HG03280 (cell line): Measurements from ENCODE around the gene CD82.
"Not testable (repeated sequence)": the region's sequence is repeated elsewhere in the genome, so short reads cannot be mapped to it uniquely, and the experiment has no call there.

Experiments
- ATAC-seq: cut with Tn5 transposase; IDR thresholded peaks from one replicate; pipeline ENCODE4 v1.9.1; 2021; ENCODE audit warnings: mild to moderate bottlenecking, moderate library complexity; ENCODE audit not compliant: unreplicated experiment

Gene CD82

GRCh38 chr11:44559207-44559939 lies 6.1 kb upstream of the CD82 start:
- peak; percentile 68 for ATAC-seq

GRCh38 chr11:44559940-44560300 lies 5.5 kb upstream of the CD82 start:
- not testable (repeated sequence) for ATAC-seq

- no peak for ATAC-seq
Measured at GRCh38 chr11:44561275-44561805, 4.1 kb upstream of the CD82 start.

GRCh38 chr11:44561964-44562734 lies 3.3 kb upstream of the CD82 start:
- no peak for ATAC-seq

- ATAC-seq = no peak
Measured at GRCh38 chr11:44562845-44563460, 2.5 kb upstream of the CD82 start.

- no peak for ATAC-seq
Measured at GRCh38 chr11:44563711-44564110, 1.8 kb upstream of the CD82 start.

- no peak for ATAC-seq
Measured at GRCh38 chr11:44564166-44564565, 1.3 kb upstream of the CD82 start.

- peak; percentile 1 for ATAC-seq
Measured at GRCh38 chr11:44564670-44565210, 723 bp upstream of the CD82 start.

GRCh38 chr11:44565953-44566949 lies 788 bp downstream of the CD82 start:
- no peak for ATAC-seq

GRCh38 chr11:44566952-44567875 lies 1.8 kb downstream of the CD82 start:
- ATAC-seq = no peak

- no peak for ATAC-seq
Measured at GRCh38 chr11:44567876-44568256, 2.4 kb downstream of the CD82 start.

GRCh38 chr11:44568331-44568657 lies 2.8 kb downstream of the CD82 start:
- ATAC-seq = no peak

- peak; percentile 34 for ATAC-seq
Measured at GRCh38 chr11:44568658-44569473, 3.4 kb downstream of the CD82 start.

GRCh38 chr11:44570411-44571155 lies 5.1 kb downstream of the CD82 start:
- no peak for ATAC-seq

- ATAC-seq = no peak
Measured at GRCh38 chr11:44571871-44572270, 6.4 kb downstream of the CD82 start.

- ATAC-seq = no peak
Measured at GRCh38 chr11:44572436-44572835, 7.0 kb downstream of the CD82 start.

GRCh38 chr11:44572884-44573283 lies 7.4 kb downstream of the CD82 start:
- no peak for ATAC-seq

- no peak for ATAC-seq
Measured at GRCh38 chr11:44573333-44573732, 7.9 kb downstream of the CD82 start.
